B cell (primary cell): ENCODE data around the gene RAB3IL1.

ENCODE experiments used
- EZH2 ChIP-seq: IDR thresholded peaks from 2 replicates; pipeline ENCODE4 v1.6.1; 2012; ENCODE audit warnings: borderline replicate concordance, low read depth, mild to moderate bottlenecking, moderate library complexity, low read length; ENCODE audit not compliant: insufficient read depth, poor library complexity, severe bottlenecking
- TF ChIP-seq, protein P1 (sequence below): fragments of 200-600 bp; IDR thresholded peaks from one replicate; pipeline ENCODE4 v1.8.0; 2022; ENCODE audit warnings: antibody characterized with exemption, mild to moderate bottlenecking

DNA sequence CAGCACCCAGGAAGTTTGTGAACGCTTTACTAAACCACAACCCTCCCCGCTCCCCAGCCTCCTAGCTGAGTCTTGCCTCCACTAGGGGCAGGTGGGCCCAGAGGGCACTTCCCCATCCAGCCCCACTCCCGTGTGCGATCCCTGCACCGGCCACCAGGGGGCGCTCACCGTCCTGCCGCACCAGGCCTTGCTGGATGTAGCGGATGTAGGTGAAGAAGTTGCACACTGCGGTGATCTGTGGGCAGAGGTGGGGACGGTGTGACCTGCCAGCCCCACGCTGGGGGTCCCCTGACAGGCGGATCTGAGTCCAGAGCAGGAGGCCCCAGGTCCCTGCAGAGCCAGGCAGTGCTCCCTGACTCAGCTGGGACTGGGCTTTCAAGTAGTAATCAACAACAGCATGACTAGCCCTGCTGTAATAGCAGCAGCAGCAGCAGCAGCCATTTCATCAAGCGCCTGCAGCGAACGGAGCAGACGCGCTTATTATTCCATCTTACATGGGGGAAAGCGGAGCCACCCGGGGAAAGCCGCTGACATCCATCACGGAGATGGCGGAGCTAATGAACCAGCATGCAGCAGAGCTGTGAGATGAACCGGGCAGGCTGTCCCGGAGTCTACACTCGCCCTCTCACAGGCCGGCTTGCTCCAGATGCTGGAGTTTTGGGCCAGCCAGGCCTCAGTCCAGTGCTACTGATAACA, 18.1 kb downstream of the RAB3IL1 start:
- TF ChIP-seq, protein P1, sequence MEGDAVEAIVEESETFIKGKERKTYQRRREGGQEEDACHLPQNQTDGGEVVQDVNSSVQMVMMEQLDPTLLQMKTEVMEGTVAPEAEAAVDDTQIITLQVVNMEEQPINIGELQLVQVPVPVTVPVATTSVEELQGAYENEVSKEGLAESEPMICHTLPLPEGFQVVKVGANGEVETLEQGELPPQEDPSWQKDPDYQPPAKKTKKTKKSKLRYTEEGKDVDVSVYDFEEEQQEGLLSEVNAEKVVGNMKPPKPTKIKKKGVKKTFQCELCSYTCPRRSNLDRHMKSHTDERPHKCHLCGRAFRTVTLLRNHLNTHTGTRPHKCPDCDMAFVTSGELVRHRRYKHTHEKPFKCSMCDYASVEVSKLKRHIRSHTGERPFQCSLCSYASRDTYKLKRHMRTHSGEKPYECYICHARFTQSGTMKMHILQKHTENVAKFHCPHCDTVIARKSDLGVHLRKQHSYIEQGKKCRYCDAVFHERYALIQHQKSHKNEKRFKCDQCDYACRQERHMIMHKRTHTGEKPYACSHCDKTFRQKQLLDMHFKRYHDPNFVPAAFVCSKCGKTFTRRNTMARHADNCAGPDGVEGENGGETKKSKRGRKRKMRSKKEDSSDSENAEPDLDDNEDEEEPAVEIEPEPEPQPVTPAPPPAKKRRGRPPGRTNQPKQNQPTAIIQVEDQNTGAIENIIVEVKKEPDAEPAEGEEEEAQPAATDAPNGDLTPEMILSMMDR = peak; percentile 100
- TF ChIP-seq EZH2 = no peak
